NCI-H69 (cell line): ENCODE results near the gene TOPORS.

Experiments
- DNase-seq: peaks from one replicate; lab custom pipeline; 2025; lab: John Stamatoyannopoulos, UW

Gene TOPORS

DNA sequence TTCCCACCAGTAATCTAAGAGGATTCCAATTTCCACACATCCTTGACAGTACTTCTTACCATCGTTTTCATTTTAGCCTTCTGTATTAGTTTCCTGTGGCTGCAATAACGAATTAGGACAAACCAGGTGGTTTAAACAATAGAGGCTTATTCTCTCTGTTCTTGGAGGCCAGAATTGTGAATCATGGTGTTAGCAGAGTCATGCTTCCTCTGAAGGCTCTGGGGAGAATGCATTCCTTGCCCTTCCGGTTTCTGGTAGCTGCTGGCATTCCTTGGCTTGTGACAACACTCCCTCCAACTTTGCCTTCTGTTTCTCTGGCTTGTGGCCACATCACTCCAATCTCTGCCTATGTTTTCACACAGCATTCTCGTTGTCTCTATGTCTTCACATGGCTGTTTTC lies 49.9 kb downstream of the TOPORS start:
- no peak for DNase-seq

DNA sequence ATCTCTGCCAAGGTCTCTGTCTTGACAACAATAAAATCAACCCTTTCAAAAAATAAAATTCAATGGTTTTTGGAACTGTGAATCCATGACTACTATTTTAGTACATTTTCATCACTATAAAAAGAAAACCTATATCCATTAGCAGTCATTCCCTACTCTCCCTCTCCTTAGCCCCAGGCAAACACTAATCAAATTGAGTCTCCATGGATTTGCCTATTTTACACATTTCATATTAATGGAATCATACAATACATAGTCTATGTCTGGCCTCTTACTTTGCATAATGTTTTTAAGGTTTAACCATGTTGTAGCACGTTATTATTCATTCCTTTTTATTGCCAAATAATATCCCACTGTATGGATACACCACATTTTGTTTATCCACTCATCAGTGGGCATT lies 50.5 kb downstream of the TOPORS start:
- no peak for DNase-seq

DNA sequence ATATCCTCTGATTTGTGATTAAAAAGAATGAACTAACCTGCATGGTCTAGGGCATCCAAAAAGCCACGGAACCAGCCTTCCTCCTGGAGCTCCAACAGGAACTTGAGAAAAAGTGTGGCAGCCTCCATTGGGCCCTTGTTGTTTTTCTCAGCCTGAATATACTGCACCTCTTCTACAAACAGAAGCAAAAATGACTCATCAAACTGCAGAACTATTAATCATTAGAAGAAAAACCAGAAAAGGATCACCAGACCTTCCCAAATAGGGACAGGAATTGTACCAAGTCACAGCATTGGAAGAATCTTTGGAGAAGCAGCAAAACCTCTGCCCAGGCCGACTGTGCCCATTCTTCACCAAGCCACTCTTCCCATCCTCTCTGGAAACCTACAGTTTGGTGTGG lies 51.6 kb downstream of the TOPORS start:
- DNase-seq = no peak

DNA sequence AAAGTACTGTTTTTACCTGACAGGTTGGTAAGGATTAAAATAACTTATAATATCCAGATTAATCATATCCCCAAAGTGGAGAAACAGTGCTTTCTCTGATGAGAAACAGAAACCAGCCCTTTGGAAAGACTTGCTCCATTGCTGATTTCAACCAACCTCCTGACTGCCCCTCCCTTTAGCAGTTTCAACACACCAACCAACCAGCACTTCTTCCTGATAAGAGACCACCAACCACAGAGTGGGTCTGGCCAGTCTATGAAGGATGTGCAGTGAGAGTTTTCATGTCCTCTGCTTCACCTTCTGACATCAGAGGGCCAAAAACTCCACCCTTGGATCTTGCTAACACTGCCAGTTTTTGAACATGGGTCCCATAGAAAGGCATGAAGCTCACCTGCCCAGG lies 54.5 kb downstream of the TOPORS start:
- DNase-seq = no peak

DNA sequence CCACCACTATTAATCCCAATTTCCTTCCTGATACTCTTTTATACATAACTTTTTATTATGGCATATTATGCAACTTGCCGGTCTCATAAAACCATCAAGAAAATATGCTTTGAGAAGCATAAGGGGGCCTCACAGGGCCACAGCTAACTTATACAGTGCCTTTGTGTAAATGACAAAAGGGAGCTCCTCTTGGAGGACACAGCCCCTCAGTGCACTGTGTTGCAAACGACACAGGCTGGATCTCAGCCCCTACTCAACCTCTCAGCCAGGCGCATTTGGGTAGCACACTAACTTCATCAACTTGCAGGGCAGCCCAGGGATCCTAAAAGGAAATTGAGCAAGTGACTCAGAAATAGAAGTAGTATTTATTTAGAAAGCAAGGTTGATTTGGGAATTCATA lies 61.8 kb downstream of the TOPORS start:
- no peak for DNase-seq
